Right lobe of liver (tissue), 4 donors: Measurements from ENCODE around the gene MAPKAPK3.

Source experiments
- CTCF ChIP-seq, 4 donors: fragments of 200-600 bp in 3 of 4; fragments of 450-650 bp in 1 of 4; IDR thresholded peaks; one replicate each; pipeline versions ENCODE4 v1.5.1 to v1.8.0; 2016 to 2022; ENCODE audit warnings: antibody characterized with exemption in 4 of 4, mild to moderate bottlenecking in 2 of 4
- POLR2A ChIP-seq: fragments of 450-650 bp; IDR thresholded peaks from one replicate; pipeline ENCODE4 v1.6.1; 2017; ENCODE audit warnings: antibody characterized with exemption, mild to moderate bottlenecking
- donor health status: DM: no; HTN: no; CAD: no.
- donor health status: DM: no; HTN: no; CAD: no.
- donor health status: DM: no; HTN: yes; CAD: no.

- TF ChIP-seq CTCF (IDR thresholded peaks at IDR 0.05) (no peak), POLR2A (no peak)
Measured at GRCh38 chr3:50639055-50639494, 22.1 kb downstream of the MAPKAPK3 start.
